Measurements from ENCODE around the gene FRMD8. TPM values are rescaled to one million over a fixed set of nuclear protein-coding genes. Genes with fewer than 3 reads are reported as not detected.
A peak's percentile ranks its signal among the peaks of the same experiment; 100 is the strongest.

The FRMD8 gene
- polyA plus RNA-seq, 1 experiment, result 21.6 TPM

DNA sequence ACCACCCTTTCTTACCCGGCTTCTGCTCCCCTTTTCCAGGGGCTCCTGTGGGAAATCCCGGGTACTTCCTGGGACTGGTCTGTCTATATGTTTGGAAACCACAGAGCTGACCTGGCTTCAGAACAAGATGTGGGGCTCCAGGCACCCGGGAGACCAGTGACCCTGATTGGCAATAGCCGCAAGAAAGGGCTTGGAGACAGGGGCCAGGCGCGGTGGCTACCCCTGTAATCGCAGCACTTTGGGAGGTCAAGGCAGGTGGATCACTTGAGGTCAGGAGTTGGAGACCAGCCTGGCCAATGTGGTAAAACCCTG lies 33.0 kb downstream of the FRMD8 start:
- CTCF ChIA-PET, result interaction anchor here (1.0 to 7.5 kb wide), 8 partner anchors 28 to 89 kb away, joined by 3 to 128 read pairs (median 5); partner anchors contain the start of gene MALAT1
- H3K36me3 ChIP-seq (ENCODE audit: control insufficient read depth, insufficient read depth, low read length), result peaks cover 4% of the 10 kb centered on the region; the same call in 1 of the 2 replicates
- POLR2A ChIA-PET, result interaction anchor here (0.6 to 7.4 kb wide), 9 partner anchors 11 to 89 kb away, joined by 3 to 204 read pairs (median 5); partner anchors contain the start of gene MALAT1
- H3K27me3 ChIP-seq (ENCODE audit: control insufficient read depth, insufficient read depth, low read length), result no peaks in the 10 kb centered on the region
- TF ChIP-seq, protein P1, sequence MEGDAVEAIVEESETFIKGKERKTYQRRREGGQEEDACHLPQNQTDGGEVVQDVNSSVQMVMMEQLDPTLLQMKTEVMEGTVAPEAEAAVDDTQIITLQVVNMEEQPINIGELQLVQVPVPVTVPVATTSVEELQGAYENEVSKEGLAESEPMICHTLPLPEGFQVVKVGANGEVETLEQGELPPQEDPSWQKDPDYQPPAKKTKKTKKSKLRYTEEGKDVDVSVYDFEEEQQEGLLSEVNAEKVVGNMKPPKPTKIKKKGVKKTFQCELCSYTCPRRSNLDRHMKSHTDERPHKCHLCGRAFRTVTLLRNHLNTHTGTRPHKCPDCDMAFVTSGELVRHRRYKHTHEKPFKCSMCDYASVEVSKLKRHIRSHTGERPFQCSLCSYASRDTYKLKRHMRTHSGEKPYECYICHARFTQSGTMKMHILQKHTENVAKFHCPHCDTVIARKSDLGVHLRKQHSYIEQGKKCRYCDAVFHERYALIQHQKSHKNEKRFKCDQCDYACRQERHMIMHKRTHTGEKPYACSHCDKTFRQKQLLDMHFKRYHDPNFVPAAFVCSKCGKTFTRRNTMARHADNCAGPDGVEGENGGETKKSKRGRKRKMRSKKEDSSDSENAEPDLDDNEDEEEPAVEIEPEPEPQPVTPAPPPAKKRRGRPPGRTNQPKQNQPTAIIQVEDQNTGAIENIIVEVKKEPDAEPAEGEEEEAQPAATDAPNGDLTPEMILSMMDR (IDR thresholded peaks at IDR 0.05; ENCODE audit: insufficient read depth, low read depth, low read length), result no peak
- no peak for DNase-seq (ENCODE audit: low read depth)
- H3K4me3 ChIP-seq (ENCODE audit: low read depth, low read length), result peak overlapping the region; percentile 33

DNA sequence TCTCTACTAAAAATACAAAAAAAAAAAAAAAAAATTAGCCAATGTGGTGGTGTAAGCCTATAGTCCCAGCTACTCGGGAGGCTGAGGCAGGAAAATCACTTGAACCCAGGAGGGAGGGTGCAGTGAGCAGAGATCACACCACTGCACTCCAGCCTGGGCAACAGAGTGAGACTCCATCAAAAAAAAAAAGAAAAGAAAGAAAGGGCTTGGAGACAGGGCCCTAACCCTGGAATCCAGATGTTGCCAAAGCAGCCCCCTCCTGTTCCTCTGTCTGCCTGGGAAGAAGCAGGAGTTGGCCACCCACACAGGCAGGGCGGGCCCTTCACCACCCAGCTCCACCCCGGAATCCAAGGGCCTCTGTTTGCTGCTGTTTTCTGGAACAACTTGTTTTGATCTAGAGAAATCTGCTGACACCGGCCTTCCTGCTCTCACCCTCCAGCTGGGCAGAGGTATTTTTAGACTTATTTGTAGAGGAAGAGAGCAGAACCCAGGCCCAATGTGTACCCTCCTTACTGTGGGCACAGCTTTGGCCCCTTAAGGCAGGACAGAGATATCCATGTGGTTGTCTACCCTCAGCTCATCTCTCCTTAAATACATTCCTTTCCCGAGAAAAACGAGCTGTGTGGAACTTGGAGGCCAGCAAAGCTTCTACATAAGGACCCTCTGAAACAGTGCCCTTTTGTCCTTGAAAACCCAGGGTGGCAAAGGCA lies 33.5 kb downstream of the FRMD8 start:
- TF ChIP-seq, protein P1 (IDR thresholded peaks at IDR 0.05; ENCODE audit: insufficient read depth, low read depth, low read length), result no peak
- H3K36me3 ChIP-seq (ENCODE audit: control insufficient read depth, insufficient read depth, low read length), result peaks cover 4% of the 10 kb centered on the region; the same call in 1 of the 2 replicates
- H3K27me3 ChIP-seq (ENCODE audit: control insufficient read depth, insufficient read depth, low read length), result no peaks in the 10 kb centered on the region
- peak overlapping the region; percentile 33; the same call in 1 of the 2 replicates for H3K4me3 ChIP-seq (ENCODE audit: low read depth, low read length)
- peak; percentile 82 for DNase-seq (ENCODE audit: low read depth)
- POLR2A ChIA-PET, result interaction anchor here (0.6 to 7.4 kb wide), 9 partner anchors 10 to 90 kb away, joined by 3 to 204 read pairs (median 6); partner anchors contain the start of gene MALAT1
- CTCF ChIA-PET, result interaction anchor here (1.0 to 7.5 kb wide), 11 partner anchors 29 to 104 kb away, joined by 3 to 128 read pairs (median 4); partner anchors contain the start of gene MALAT1

DNA sequence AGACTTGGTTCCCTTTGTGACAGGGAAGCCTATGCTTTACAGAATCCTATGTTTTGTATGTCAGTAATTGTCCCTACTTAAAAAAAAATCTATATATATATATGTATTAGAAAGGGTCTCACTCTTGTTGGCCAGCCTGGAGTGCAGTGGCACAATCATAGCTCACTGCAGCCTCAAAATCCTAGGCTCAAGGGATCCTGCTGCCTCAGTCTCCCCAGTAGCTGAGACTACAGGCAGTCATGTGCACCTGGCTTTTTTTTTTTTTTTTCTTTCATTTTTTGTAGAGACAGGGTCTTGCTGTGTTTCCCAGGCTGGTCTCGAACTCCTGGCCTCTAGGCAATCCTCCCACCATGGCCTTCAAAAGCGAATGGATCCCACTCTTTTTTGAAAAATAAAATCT lies 34.1 kb downstream of the FRMD8 start:
- CTCF ChIA-PET, result interaction anchor here (1.0 to 7.5 kb wide), 9 partner anchors 37 to 104 kb away, joined by 3 to 128 read pairs (median 4); partner anchors contain the start of gene MALAT1
- TF ChIP-seq, protein P1 (IDR thresholded peaks at IDR 0.05; ENCODE audit: insufficient read depth, low read depth, low read length), result no peak
- Histone ChIP-seq H3K4me3 (ENCODE audit: low read depth, low read length) (peak overlapping the region; percentile 23; the same call in 1 of the 2 replicates), H3K36me3 (ENCODE audit: control insufficient read depth, insufficient read depth, low read length) (peaks cover 4% of the 10 kb centered on the region; the same call in 1 of the 2 replicates), H3K27me3 (ENCODE audit: control insufficient read depth, insufficient read depth, low read length) (no peaks in the 10 kb centered on the region)
- POLR2A ChIA-PET, result interaction anchor here (0.6 to 7.4 kb wide), 10 partner anchors 9 to 91 kb away, joined by 3 to 204 read pairs (median 8); partner anchors contain the start of gene MALAT1
- DNase-seq (ENCODE audit: low read depth), result no peak

DNA sequence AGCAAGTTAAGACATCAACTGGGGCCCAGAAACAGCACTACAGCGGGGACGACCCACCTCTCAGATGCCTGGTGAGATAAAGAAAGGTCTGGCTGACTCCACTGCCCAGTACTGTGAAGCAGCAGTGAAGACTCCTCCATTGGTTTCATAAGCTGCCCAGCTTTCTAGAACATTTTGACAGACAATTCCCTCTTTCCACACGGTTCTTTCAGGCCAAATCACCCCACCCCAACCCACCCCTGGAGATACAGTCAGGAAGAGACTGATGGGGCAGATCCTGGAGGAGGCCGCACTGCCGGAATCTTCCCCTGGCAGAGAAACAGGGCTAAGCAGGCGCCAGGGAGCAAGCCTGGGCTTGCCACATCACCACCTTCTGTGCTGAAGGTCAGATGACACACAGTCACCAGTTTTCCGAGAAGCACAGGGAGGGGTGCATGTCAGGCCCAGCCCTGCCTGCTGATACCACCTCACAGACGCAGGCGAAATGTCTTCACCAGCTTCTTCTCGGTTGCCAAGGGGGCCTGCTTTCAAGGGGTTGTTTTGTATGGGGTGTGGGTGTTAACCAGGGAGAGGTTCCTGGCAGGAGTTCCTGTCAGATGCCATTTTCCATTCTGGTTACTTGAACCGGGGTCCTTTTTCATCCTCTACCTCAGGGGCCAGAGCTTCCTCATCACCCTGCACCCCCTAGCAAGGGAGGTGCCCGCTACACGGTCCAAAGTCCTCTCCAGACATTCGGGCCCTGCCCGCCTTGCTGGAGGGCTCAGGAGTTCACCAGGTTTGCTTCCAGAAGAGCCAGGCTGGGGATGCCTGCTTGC lies 34.7 kb downstream of the FRMD8 start:
- no peaks in the 10 kb centered on the region for H3K27me3 ChIP-seq (ENCODE audit: control insufficient read depth, insufficient read depth, low read length)
- POLR2A ChIA-PET, result interaction anchor here (0.6 to 7.4 kb wide), 13 partner anchors 31 to 130 kb away, joined by 3 to 204 read pairs (median 5); partner anchors contain the start of gene MALAT1
- TF ChIP-seq, protein P1 (IDR thresholded peaks at IDR 0.05; ENCODE audit: insufficient read depth, low read depth, low read length), result no peak
- peak overlapping the region; percentile 72 for H3K4me3 ChIP-seq (ENCODE audit: low read depth, low read length)
- CTCF ChIA-PET, result interaction anchor here (1.0 to 7.5 kb wide), 4 partner anchors 43 to 88 kb away, joined by 3 to 128 read pairs (median 6); partner anchors contain the start of gene MALAT1
- DNase-seq (ENCODE audit: low read depth), result peak; percentile 96
- H3K36me3 ChIP-seq (ENCODE audit: control insufficient read depth, insufficient read depth, low read length), result peaks cover 5% of the 10 kb centered on the region; the same call in 1 of the 2 replicates

Measured in BJ (cell line).